ENCODE results near the gene SLC6A6.

The SLC6A6 gene

DNA sequence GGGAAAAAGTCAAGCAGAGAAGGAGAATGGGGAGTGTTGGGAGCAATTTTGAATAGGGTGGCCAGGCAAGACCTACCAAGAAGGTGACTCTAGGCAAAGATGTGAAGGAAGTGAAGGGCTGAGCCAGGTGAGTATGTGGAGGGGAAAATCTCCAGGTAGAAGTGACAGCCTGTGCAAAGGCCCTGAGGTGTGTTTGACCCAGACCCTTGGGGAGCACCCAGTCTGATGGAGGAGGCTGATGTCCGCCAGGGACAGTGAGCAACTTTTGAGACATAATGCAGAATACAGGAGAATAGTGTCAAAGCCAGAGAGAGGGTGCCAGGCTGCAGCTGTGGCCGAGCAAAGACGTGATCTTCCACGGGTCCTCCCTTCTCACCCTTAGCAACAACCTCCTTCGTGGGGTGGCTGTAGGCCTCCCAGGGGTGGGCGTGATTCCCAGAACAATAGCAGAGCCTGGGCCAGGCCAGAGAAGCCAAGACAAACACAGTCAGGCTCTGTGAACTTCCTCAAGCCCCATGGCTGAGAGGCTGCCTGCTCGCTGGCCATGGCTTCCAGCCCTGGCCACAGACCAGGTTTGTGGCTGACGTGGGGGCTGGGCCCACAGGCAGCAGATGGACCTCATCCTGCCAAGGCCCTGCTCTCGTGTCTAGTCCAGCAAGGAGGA, 58.1 kb downstream of the SLC6A6 start:
- Histone ChIP-seq H3K4me1 (ENCODE audit: insufficient read depth, low read length) (peaks cover 4% of the 10 kb centered on the region; the same call in 1 of the 2 replicates), H3K9me3 (ENCODE audit: control insufficient read depth, insufficient read depth, low read length) (no peaks in the 10 kb centered on the region), H3K36me3 (ENCODE audit: insufficient read depth, low read length) (peaks cover 10% of the 10 kb centered on the region), H3K9ac (ENCODE audit: low read depth, low read length) (no peak overlapping the region)

- H3K9ac ChIP-seq (ENCODE audit: low read depth, low read length) = no peak overlapping the region
- H3K9me3 ChIP-seq (ENCODE audit: control insufficient read depth, insufficient read depth, low read length) = no peaks in the 10 kb centered on the region
- H3K4me1 ChIP-seq (ENCODE audit: insufficient read depth, low read length) = peaks cover 4% of the 10 kb centered on the region; the same call in 1 of the 2 replicates
- peaks cover 10% of the 10 kb centered on the region for H3K36me3 ChIP-seq (ENCODE audit: insufficient read depth, low read length)
Observed at GRCh38 chr3:14461006-14461747, 58.8 kb downstream of the SLC6A6 start.

GRCh38 chr3:14461748-14462324, 59.4 kb downstream of the SLC6A6 start:
- H3K36me3 ChIP-seq (ENCODE audit: insufficient read depth, low read length) = peaks cover 10% of the 10 kb centered on the region
- no peak overlapping the region for H3K9ac ChIP-seq (ENCODE audit: low read depth, low read length)
- peaks cover 4% of the 10 kb centered on the region; the same call in 1 of the 2 replicates for H3K4me1 ChIP-seq (ENCODE audit: insufficient read depth, low read length)
- H3K9me3 ChIP-seq (ENCODE audit: control insufficient read depth, insufficient read depth, low read length) = no peaks in the 10 kb centered on the region

DNA sequence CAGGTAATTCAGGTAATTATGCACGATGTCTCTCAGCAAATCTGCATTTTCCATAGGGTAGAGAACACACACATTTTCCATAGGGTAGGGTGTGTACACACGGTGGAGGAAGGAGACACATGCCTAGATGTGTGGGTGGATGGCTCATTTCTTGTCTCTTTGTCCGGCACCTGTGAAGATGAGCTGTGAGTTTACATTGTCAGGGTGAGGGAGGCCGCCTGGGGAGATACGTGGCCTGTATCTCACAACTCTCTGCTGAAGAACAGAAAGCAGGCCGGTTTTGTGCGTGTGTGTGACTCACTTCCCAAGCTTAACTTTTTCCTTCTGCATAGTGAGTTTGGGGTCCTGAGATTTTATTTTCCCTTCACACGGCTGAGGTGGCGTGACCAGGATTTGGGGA, 60.3 kb downstream of the SLC6A6 start:
- H3K36me3 ChIP-seq (ENCODE audit: insufficient read depth, low read length) = peaks cover 10% of the 10 kb centered on the region
- peaks cover 2% of the 10 kb centered on the region; the same call in 1 of the 2 replicates for H3K4me1 ChIP-seq (ENCODE audit: insufficient read depth, low read length)
- no peak overlapping the region for H3K9ac ChIP-seq (ENCODE audit: low read depth, low read length)
- H3K9me3 ChIP-seq (ENCODE audit: control insufficient read depth, insufficient read depth, low read length) = no peaks in the 10 kb centered on the region

DNA sequence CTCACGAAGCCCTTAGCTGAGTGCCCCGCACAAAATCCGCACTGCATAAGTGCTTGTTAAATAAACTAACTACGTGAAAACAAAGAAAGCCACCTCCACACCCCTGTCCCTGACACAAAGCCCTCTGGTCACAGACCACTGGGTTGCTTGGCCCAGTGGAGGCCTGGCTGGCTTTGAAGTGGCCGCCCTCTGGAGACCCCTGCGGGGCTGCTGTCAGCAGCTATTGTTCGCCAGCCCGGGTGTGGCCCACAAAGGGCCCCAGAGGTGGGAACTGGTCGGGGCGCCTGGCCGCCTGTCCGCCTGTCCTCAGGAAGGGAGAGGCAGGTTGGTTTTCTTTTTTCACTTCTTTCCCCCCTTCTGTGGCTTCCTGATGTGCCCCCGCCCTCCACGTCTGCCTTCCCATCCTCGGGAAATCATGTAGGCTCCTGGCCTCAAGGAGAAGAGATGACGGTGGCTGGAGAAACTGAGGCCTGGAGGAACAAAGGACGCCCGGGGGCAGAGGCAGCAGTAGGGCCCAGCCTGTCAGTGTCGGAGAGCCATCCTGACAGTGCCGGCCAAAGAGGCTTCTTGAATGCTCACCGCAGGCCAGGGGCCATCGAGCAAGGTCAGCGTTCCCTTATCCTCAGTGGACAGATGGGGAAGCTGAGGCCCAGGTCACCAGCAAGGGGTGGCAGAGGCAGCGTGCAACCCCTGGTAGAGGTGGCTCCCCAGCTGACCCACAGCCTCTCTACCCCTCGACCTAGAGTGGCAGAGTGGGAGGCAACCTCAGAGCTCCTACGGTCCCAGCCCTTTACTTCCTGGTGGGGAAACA, 61.1 kb downstream of the SLC6A6 start:
- Histone ChIP-seq H3K9ac (ENCODE audit: low read depth, low read length) (no peak overlapping the region), H3K36me3 (ENCODE audit: insufficient read depth, low read length) (peaks cover 10% of the 10 kb centered on the region), H3K4me1 (ENCODE audit: insufficient read depth, low read length) (no peaks in the 10 kb centered on the region; the same call in 1 of the 2 replicates), H3K9me3 (ENCODE audit: control insufficient read depth, insufficient read depth, low read length) (no peaks in the 10 kb centered on the region)

DNA sequence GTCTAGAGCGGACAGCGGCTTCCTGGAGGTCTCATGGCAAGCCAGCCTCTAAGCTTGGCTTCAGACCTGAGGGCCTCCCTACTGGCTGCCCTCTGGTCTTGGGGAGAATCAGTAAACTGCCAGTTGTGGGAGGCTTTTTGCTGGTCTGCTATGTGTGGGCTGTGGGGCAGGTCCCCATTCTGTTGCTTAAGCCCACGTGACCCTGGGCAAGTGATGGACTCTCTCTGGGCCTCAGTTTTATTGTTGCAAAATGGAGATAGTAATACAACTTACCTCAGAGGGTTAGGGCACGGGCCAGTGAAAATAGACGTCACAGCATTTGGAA, 61.7 kb downstream of the SLC6A6 start:
- Histone ChIP-seq H3K9ac (ENCODE audit: low read depth, low read length) (no peak overlapping the region), H3K36me3 (ENCODE audit: insufficient read depth, low read length) (peaks cover 10% of the 10 kb centered on the region), H3K4me1 (ENCODE audit: insufficient read depth, low read length) (no peaks in the 10 kb centered on the region; the same call in 1 of the 2 replicates), H3K9me3 (ENCODE audit: control insufficient read depth, insufficient read depth, low read length) (no peaks in the 10 kb centered on the region)

DNA sequence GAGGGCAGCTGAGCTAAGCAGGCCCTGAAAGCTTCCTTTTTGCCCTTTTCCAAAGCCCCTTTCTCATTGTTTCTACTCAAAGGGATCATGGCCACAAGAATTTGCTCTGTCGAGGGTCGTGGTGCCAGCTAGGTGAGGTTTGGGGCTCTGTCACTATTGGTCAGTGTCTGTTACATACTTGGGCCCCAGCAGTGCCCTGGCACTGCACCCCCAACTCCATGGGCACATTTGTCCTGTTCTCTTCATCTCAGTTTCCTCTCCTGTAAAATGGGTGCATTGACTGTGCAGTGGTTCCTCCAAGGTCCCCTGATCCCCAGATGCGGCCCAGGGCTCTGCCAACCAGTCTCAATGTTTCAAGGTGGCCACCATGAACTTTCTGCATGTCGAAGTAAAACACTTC, 62.1 kb downstream of the SLC6A6 start:
- no peaks in the 10 kb centered on the region for H3K9me3 ChIP-seq (ENCODE audit: control insufficient read depth, insufficient read depth, low read length)
- H3K9ac ChIP-seq (ENCODE audit: low read depth, low read length) = no peak overlapping the region
- peaks cover 9% of the 10 kb centered on the region for H3K36me3 ChIP-seq (ENCODE audit: insufficient read depth, low read length)
- no peaks in the 10 kb centered on the region; the same call in 1 of the 2 replicates for H3K4me1 ChIP-seq (ENCODE audit: insufficient read depth, low read length)

GRCh38 chr3:14465425-14465824, 63.0 kb downstream of the SLC6A6 start:
- no peak overlapping the region for H3K9ac ChIP-seq (ENCODE audit: low read depth, low read length)
- peaks cover 3% of the 10 kb centered on the region for H3K36me3 ChIP-seq (ENCODE audit: insufficient read depth, low read length)
- H3K9me3 ChIP-seq (ENCODE audit: control insufficient read depth, insufficient read depth, low read length) = no peaks in the 10 kb centered on the region
- H3K4me1 ChIP-seq (ENCODE audit: insufficient read depth, low read length) = no peaks in the 10 kb centered on the region; the same call in 1 of the 2 replicates

- H3K4me1 ChIP-seq (ENCODE audit: insufficient read depth, low read length) = peaks cover 2% of the 10 kb centered on the region; the same call in 1 of the 2 replicates
- H3K36me3 ChIP-seq (ENCODE audit: insufficient read depth, low read length) = peaks cover 6% of the 10 kb centered on the region; the same call in 1 of the 2 replicates
- no peak overlapping the region for H3K9ac ChIP-seq (ENCODE audit: low read depth, low read length)
- no peaks in the 10 kb centered on the region for H3K9me3 ChIP-seq (ENCODE audit: control insufficient read depth, insufficient read depth, low read length)
Observed at GRCh38 chr3:14466179-14466903, 63.9 kb downstream of the SLC6A6 start.

DNA sequence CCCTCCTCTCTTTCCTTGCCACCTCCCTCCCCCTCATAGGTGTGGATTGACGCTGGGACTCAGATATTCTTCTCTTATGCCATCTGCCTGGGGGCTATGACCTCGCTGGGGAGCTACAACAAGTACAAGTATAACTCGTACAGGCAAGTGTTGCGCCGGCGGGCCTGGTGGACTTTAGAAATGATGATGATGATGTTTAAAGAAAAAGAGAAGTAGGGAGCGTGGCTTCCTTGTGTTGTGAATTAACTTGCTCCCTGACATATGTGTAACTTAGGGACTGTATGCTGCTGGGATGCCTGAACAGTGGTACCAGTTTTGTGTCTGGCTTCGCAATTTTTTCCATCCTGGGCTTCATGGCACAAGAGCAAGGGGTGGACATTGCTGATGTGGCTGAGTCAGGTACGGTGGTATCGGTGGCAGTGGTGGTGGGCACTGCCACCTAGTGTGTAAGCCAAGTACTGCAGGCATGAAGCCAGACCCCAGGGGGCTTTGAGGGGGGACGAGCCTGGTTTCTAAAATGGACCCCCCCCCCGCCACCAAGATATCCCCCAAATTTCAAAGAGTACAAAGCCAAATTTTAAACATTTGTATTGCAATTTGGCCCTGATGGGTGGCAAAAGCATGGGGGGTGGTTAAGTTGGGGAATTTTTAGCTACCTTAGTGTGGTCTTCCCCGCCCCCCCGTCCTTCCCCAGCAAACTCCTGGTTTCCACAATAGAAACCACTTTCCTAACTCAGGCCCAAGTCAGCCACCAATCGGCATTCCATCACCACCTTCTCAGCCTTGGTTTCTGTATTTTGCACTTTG, 65.6 kb downstream of the SLC6A6 start:
- peaks cover 17% of the 10 kb centered on the region; the same call in 1 of the 2 replicates for H3K4me1 ChIP-seq (ENCODE audit: insufficient read depth, low read length)
- H3K9me3 ChIP-seq (ENCODE audit: control insufficient read depth, insufficient read depth, low read length) = no peaks in the 10 kb centered on the region
- peaks cover 13% of the 10 kb centered on the region for H3K36me3 ChIP-seq (ENCODE audit: insufficient read depth, low read length)
- H3K9ac ChIP-seq (ENCODE audit: low read depth, low read length) = no peak overlapping the region

- no peaks in the 10 kb centered on the region for H3K9me3 ChIP-seq (ENCODE audit: control insufficient read depth, insufficient read depth, low read length)
- peaks cover 13% of the 10 kb centered on the region for H3K36me3 ChIP-seq (ENCODE audit: insufficient read depth, low read length)
- no peak overlapping the region for H3K9ac ChIP-seq (ENCODE audit: low read depth, low read length)
- H3K4me1 ChIP-seq (ENCODE audit: insufficient read depth, low read length) = peaks cover 21% of the 10 kb centered on the region; the same call in 1 of the 2 replicates
Observed at GRCh38 chr3:14468621-14468981, 66.2 kb downstream of the SLC6A6 start.

DNA sequence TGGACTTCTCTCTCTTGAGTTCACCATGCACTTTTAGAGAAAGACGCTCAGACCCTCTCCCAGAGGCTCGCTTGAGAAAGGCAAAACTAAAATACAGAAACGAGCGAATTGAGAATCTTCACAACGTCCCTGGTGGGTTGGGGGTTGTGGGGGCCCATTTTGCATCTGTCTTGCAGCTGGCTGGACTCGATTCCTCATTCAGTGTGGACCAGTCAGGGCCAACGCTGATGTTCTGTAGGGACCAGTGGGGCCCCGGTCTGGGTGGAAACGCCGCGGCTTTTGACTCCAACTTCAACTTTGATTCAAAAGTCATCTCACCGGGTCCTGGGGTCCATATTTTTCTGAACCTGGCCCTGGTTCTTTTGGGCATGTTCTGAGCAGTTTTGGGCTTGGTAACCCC, 68.1 kb downstream of the SLC6A6 start:
- peaks cover 21% of the 10 kb centered on the region; the same call in 1 of the 2 replicates for H3K4me1 ChIP-seq (ENCODE audit: insufficient read depth, low read length)
- no peak overlapping the region for H3K9ac ChIP-seq (ENCODE audit: low read depth, low read length)
- peaks cover 23% of the 10 kb centered on the region for H3K36me3 ChIP-seq (ENCODE audit: insufficient read depth, low read length)
- H3K9me3 ChIP-seq (ENCODE audit: control insufficient read depth, insufficient read depth, low read length) = no peaks in the 10 kb centered on the region

DNA sequence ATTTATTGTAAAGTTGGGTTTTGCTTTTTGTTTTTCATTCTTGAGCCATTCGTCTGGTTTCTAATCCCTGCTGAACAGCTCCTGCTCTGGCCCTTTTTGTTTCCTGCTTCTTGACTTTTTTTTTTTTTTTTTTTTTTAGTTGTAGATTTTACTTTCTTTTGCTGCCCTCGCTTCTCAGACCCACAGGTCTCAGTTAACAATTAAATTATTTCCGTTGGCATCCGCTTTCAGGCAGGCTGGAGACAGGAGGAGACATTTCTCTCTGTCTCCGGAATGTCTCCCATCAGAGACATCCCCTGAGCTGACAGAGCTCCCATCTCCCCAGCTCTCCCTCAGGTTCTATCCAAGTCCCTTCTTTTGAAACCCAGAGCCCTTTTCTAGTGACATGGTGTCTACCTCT, 68.6 kb downstream of the SLC6A6 start:
- Histone ChIP-seq H3K36me3 (ENCODE audit: insufficient read depth, low read length) (peaks cover 28% of the 10 kb centered on the region), H3K9ac (ENCODE audit: low read depth, low read length) (no peak overlapping the region), H3K4me1 (ENCODE audit: insufficient read depth, low read length) (peaks cover 21% of the 10 kb centered on the region; the same call in 1 of the 2 replicates), H3K9me3 (ENCODE audit: control insufficient read depth, insufficient read depth, low read length) (no peaks in the 10 kb centered on the region)

Data from ES-I3 (cell line).